ENCODE measurements around the gene RAI1. TPM values are rescaled to one million over a fixed set of nuclear protein-coding genes. Genes with fewer than 3 reads are reported as not detected.

RAI1 gene
- total RNA-seq, 2 donors from 2014 or later = 15.8 to 31.0 TPM

DNA sequence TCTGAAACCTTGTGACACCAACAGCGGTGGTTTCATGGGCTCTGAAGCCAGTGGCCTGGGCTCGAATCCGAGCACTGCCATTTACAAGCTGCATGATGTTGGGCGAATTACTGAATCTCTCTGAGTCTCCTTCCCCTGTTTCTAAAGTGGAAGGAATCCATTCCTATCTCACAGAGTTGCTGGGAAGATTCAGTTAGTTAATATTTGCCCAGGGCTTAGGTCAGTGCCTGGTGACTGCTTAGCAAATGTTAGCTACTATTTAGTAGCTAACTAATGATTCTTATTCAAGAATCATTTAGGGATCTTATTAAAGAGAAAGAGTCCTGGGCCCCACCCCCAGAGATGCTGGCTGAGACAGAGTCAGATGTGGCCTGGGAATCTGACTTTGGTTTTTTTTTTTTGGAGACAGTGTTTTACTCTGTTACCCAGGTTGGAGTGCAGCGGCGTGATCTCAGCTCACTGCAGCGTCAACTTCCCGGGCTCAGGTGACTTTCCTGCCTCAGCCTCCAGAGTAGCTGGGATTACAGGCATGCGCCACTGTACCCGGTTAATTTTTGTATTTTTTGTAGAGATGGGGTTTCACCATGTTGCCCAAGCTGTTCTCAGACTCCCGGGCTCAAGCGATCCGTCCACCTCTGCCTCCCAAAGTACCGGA is 33.6 kb upstream of the RAI1 start:
- ATAC-seq = no peak
- no peaks in the 10 kb centered on the region for H3K9me3 Mint-ChIP-seq
- no peaks in the 10 kb centered on the region for H3K36me3 Mint-ChIP-seq
- no peak overlapping the region for H3K27ac Mint-ChIP-seq
- peaks cover 0 to 3% of the 10 kb centered on the region in 2 donors for H3K27me3 Mint-ChIP-seq
- no peak overlapping the region for H3K4me3 Mint-ChIP-seq
- no peaks in the 10 kb centered on the region for H3K4me1 Mint-ChIP-seq (ENCODE audit: low read depth in 2 of 2)
- no peak for DNase-seq (ENCODE audit: low spot score)

DNA sequence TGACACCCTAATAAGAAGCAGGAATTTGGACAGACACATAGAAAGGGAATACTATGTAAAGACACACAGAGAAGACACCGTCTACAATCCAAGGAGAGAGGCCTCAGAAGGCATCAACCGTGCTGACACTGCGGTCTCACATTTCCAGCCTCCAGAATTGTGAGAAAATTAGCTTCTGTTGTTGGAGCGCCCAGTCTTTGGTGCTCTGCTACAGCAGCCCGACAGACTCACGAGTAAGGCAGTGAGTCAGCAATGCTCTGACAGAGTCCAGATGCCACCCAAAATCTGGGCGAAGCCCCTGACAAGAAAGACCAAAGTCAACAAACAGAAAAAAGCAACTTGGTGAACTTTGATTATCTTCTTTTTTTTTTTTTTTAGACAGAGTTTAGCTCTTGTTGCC is 32.5 kb upstream of the RAI1 start:
- ATAC-seq (no peak), DNase-seq (ENCODE audit: low spot score) (no peak)
- Mint-ChIP-seq H3K4me1 (ENCODE audit: low read depth in 2 of 2) (no peaks in the 10 kb centered on the region), H3K27me3 (peaks cover 0 to 3% of the 10 kb centered on the region in 2 donors), H3K4me3 (no peak overlapping the region), H3K36me3 (no peaks in the 10 kb centered on the region), H3K27ac (no peak overlapping the region), H3K9me3 (no peaks in the 10 kb centered on the region)

- peaks cover 0 to 1% of the 10 kb centered on the region in 2 donors for H3K27me3 Mint-ChIP-seq
- ATAC-seq = no peak
- peaks cover 0 to 3% of the 10 kb centered on the region in 2 donors for H3K4me1 Mint-ChIP-seq (ENCODE audit: low read depth in 2 of 2)
- no peak for DNase-seq (ENCODE audit: low spot score)
- no peaks in the 10 kb centered on the region for H3K9me3 Mint-ChIP-seq
- H3K4me3 Mint-ChIP-seq = no peak overlapping the region
- H3K36me3 Mint-ChIP-seq = no peaks in the 10 kb centered on the region
- H3K27ac Mint-ChIP-seq = no peak overlapping the region
Observed at GRCh38 chr17:17650959-17651358, 30.3 kb upstream of the RAI1 start.

- H3K9me3 Mint-ChIP-seq = no peaks in the 10 kb centered on the region
- no peaks in the 10 kb centered on the region for H3K36me3 Mint-ChIP-seq
- H3K27me3 Mint-ChIP-seq = no peaks in the 10 kb centered on the region
- no peak for DNase-seq (ENCODE audit: low spot score)
- no peak overlapping the region for H3K27ac Mint-ChIP-seq
- H3K4me1 Mint-ChIP-seq (ENCODE audit: low read depth in 2 of 2) = peaks cover 0 to 3% of the 10 kb centered on the region in 2 donors
- no peak overlapping the region for H3K4me3 Mint-ChIP-seq
- ATAC-seq = no peak
Observed at GRCh38 chr17:17653343-17653742, 27.9 kb upstream of the RAI1 start.

GRCh38 chr17:17659340-17659739 is 21.9 kb upstream of the RAI1 start:
- Mint-ChIP-seq H3K36me3 (peaks cover 6% of the 10 kb centered on the region), H3K9me3 (peaks cover 3% of the 10 kb centered on the region), H3K4me3 (no peak overlapping the region), H3K4me1 (ENCODE audit: low read depth in 2 of 2) (peaks cover 20% of the 10 kb centered on the region in 2 donors), H3K27me3 (no peaks in the 10 kb centered on the region), H3K27ac (no peak overlapping the region)
- ATAC-seq (no peak), DNase-seq (ENCODE audit: low spot score) (no peak)

GRCh38 chr17:17661134-17661533 is 20.1 kb upstream of the RAI1 start:
- Mint-ChIP-seq H3K27ac (no peak overlapping the region), H3K27me3 (no peaks in the 10 kb centered on the region)
- ATAC-seq = no peak

GRCh38 chr17:17661834-17662385 is 19.3 kb upstream of the RAI1 start:
- H3K4me1 Mint-ChIP-seq (ENCODE audit: low read depth in 2 of 2) = peaks cover 18 to 26% of the 10 kb centered on the region in 2 donors
- peaks cover 3% of the 10 kb centered on the region for H3K9me3 Mint-ChIP-seq
- H3K27me3 Mint-ChIP-seq = no peaks in the 10 kb centered on the region
- ATAC-seq (no peak), DNase-seq (ENCODE audit: low spot score) (no peak)
- H3K27ac Mint-ChIP-seq = no peak overlapping the region
- H3K4me3 Mint-ChIP-seq = no peak overlapping the region
- peaks cover 6% of the 10 kb centered on the region for H3K36me3 Mint-ChIP-seq

More at GRCh38 chr17:17661134-17661533, 20.1 kb upstream of the RAI1 start:
- Mint-ChIP-seq H3K4me3 (no peak overlapping the region), H3K4me1 (ENCODE audit: low read depth in 2 of 2) (peaks cover 18 to 26% of the 10 kb centered on the region in 2 donors), H3K36me3 (peaks cover 6% of the 10 kb centered on the region), H3K9me3 (peaks cover 3% of the 10 kb centered on the region)
- no peak for DNase-seq (ENCODE audit: low spot score)

DNA sequence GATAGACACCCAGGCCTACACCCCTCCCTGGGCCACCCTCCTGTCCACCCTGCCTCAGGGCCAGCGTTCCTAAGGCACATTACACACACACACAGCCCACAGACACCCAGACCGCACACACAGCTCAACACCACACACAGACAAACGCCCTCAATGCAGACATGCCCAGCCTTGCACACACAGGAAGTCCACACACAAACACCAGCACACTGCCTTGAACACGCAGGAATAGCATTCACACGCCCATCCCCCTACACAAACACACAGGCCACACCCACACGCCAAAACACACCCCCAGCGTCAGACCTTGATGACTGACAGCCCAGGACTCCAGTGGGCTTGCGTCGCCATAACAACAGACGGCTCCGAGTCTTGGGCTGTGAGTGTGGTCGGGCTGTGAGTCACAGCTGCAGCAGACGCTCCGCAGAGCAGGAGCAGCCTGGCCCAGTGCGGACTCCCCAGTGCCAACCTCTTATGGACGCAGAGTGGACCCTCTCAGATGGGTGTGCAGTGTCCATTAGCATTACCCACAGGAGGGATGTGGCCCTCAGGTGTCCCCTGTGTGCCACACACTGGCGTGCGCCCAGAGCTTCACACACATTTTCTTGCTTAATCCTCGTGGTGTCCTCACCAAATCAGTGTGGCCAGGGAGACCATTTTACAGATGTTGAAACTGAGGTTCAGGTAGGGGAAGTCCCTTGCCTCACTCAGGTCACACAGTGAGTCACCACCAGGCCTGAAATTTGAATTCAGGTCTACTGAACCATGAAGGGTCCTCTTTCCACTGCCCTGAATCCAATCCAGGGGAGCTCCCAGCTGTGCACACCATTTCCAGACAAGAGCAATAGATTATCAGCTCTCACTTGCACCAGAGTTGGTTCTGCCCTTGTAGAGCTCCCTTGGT is 17.8 kb upstream of the RAI1 start:
- ATAC-seq (peak; percentile 97), DNase-seq (ENCODE audit: low spot score) (peak; percentile 89)
- Mint-ChIP-seq H3K36me3 (peaks cover 6% of the 10 kb centered on the region), H3K4me3 (peak overlapping the region; percentile 70), H3K27ac (peak overlapping the region; percentile 23 to 47), H3K9me3 (peaks cover 3% of the 10 kb centered on the region), H3K4me1 (ENCODE audit: low read depth in 2 of 2) (peaks cover 18 to 26% of the 10 kb centered on the region in 2 donors), H3K27me3 (no peaks in the 10 kb centered on the region)

DNA sequence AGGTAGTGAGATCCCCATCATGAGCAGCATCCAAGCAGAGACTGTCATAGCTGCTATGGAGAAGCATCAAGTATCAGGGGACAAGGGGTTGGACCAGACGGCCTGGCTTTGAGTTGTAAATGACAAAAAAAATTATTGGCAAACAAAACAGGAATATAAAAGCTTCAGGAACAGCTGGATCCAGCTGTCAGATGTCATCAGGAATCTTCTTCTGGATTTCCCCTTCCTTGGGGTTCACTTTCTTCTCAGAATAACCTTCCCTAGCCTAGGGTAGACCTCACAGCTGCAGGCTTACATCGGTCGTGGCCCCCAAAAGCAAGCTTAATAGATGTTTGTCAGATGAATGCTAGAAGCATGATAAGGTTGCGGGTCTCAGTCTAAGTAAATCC is 17.2 kb upstream of the RAI1 start:
- Mint-ChIP-seq H3K27me3 (no peaks in the 10 kb centered on the region), H3K9me3 (no peaks in the 10 kb centered on the region), H3K27ac (peak overlapping the region; percentile 23 to 47), H3K36me3 (peaks cover 1% of the 10 kb centered on the region), H3K4me3 (peak overlapping the region; percentile 70), H3K4me1 (ENCODE audit: low read depth in 2 of 2) (peaks cover 18 to 26% of the 10 kb centered on the region in 2 donors)
- DNase-seq (ENCODE audit: low spot score) (no peak), ATAC-seq (no peak)

DNA sequence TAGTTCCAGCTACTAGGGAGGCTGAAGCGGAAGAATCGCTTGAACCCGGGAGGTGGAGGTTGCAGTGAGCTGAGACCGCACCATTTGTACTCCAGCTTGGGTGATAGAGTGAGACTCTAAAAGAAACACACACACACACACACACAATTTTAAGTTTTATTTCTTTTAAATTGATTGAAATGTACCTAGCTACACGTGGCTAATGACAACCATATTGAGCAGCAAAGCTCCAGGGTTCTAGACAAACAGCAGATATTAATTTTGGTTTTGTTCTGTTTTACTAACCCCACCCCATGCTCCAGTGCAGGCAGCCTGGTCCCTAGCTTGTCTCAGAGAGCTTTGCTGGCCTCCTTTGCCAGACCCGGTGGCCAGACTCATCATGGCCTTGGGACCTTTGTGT is 16.0 kb upstream of the RAI1 start:
- Mint-ChIP-seq H3K27me3 (no peaks in the 10 kb centered on the region), H3K4me1 (ENCODE audit: low read depth in 2 of 2) (peaks cover 18 to 26% of the 10 kb centered on the region in 2 donors), H3K9me3 (no peaks in the 10 kb centered on the region), H3K27ac (no peak overlapping the region), H3K4me3 (no peak overlapping the region), H3K36me3 (no peaks in the 10 kb centered on the region)
- DNase-seq (ENCODE audit: low spot score) (no peak), ATAC-seq (no peak)

- Mint-ChIP-seq H3K27me3 (peaks cover 0 to 3% of the 10 kb centered on the region in 2 donors), H3K4me3 (no peak overlapping the region), H3K36me3 (no peaks in the 10 kb centered on the region), H3K4me1 (ENCODE audit: low read depth in 2 of 2) (peaks cover 18 to 28% of the 10 kb centered on the region in 2 donors), H3K27ac (peak overlapping the region in 1 of 2 donors; percentile 46), H3K9me3 (no peaks in the 10 kb centered on the region)
- DNase-seq (ENCODE audit: low spot score) (no peak), ATAC-seq (no peak)
Observed at GRCh38 chr17:17666111-17666714, 15.0 kb upstream of the RAI1 start.

DNA sequence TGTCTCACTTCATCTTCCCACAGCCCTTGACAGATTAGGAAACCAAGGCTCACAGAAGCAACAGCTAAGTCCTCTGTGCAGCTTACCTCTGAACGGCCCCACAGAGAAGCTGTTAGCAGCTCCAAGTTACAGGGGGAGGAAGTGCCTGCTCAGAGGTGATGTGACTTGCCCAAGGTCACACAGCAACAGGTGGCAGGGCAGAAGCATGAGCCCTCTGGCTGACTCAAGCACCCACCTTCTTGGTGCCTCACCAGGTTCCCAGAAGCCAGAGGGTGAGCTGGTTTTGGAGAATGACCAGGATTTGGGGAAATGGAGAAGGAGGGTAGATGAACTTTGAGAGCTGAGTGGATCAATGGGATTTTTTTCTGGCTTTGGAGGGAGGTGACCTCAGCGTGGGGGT is 14.0 kb upstream of the RAI1 start:
- Mint-ChIP-seq H3K4me3 (no peak overlapping the region), H3K27ac (no peak overlapping the region), H3K9me3 (no peaks in the 10 kb centered on the region), H3K36me3 (no peaks in the 10 kb centered on the region), H3K4me1 (ENCODE audit: low read depth in 2 of 2) (peaks cover 18 to 33% of the 10 kb centered on the region in 2 donors), H3K27me3 (peaks cover 0 to 7% of the 10 kb centered on the region in 2 donors)
- DNase-seq (ENCODE audit: low spot score) (no peak), ATAC-seq (no peak)

DNA sequence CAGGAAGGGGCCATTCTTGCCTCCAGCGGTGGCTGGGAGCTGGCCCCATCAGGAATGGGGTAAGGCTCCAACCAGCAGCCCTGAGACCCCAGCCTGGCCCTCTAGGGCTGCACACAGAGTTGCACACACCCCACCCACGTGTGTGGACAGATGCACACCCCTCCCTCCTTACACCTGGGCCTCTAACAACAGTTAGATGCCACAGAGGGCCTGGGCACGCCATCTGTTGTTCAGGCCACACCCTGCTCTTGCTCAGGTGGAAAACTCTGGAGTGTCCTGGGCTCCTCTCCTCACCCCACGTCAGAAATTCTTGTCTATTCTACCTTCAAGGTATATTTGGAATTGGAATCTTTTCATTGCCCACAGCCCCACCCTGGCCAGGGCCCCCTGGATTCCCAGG is 13.3 kb upstream of the RAI1 start:
- H3K9me3 Mint-ChIP-seq = no peaks in the 10 kb centered on the region
- H3K27ac Mint-ChIP-seq = no peak overlapping the region
- no peak for DNase-seq (ENCODE audit: low spot score)
- no peaks in the 10 kb centered on the region for H3K36me3 Mint-ChIP-seq
- no peak for ATAC-seq
- H3K4me1 Mint-ChIP-seq (ENCODE audit: low read depth in 2 of 2) = peaks cover 17 to 33% of the 10 kb centered on the region in 2 donors
- no peak overlapping the region for H3K4me3 Mint-ChIP-seq
- H3K27me3 Mint-ChIP-seq = peaks cover 0 to 7% of the 10 kb centered on the region in 2 donors
